GM12873 (cell line): Measurements from ENCODE around the gene SERPINA12.

Source experiments
- TF ChIP-seq, protein P1 (sequence below): IDR thresholded peaks from 2 replicates; pipeline ENCODE4 v1.5.1; 2012; ENCODE audit warnings: low read depth, mild to moderate bottlenecking, moderate library complexity, low read length, control low read depth; ENCODE audit not compliant: insufficient read depth; ENCODE audit errors: missing control alignments

SERPINA12 gene

DNA sequence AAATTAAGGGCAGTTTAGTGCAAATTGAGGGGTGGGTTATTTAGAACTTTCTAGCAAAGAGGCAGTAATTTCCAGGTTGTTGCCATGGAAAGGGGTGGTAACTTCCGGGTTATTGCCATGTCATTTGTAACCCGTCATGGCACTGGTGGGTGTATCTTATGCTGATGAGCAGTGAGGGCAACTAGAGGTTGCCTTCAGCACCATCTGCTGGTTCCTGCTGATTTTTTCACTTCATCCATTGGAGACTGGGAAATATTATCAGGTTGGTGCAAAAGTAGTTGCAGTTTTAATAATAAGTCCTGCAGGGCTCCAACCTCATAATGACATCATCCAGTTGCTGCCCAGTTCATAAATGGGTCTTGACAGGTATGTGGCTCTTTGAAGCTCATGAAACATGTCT lies 27.6 kb upstream of the SERPINA12 start:
- TF ChIP-seq, protein P1, sequence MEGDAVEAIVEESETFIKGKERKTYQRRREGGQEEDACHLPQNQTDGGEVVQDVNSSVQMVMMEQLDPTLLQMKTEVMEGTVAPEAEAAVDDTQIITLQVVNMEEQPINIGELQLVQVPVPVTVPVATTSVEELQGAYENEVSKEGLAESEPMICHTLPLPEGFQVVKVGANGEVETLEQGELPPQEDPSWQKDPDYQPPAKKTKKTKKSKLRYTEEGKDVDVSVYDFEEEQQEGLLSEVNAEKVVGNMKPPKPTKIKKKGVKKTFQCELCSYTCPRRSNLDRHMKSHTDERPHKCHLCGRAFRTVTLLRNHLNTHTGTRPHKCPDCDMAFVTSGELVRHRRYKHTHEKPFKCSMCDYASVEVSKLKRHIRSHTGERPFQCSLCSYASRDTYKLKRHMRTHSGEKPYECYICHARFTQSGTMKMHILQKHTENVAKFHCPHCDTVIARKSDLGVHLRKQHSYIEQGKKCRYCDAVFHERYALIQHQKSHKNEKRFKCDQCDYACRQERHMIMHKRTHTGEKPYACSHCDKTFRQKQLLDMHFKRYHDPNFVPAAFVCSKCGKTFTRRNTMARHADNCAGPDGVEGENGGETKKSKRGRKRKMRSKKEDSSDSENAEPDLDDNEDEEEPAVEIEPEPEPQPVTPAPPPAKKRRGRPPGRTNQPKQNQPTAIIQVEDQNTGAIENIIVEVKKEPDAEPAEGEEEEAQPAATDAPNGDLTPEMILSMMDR: peak; percentile 9

DNA sequence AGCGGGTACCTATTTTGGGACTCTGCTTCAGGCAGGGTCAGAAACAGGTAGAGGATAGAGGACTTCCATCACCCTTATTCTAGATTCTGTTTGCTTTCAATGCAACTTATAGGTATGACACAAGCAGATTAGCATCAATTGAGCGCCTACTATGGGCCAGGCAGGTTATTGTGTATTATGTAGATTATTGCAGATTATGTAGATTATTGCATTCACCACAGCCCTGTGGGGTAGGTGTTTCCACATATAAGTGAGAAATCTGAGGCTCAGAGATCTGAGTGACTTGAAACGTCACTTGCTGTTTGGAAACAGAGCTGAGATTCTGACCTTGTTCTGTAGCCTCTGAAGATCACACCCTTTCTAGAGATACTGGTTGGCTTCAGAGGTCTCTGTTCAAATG lies 26.2 kb upstream of the SERPINA12 start:
- TF ChIP-seq, protein P1: no peak

DNA sequence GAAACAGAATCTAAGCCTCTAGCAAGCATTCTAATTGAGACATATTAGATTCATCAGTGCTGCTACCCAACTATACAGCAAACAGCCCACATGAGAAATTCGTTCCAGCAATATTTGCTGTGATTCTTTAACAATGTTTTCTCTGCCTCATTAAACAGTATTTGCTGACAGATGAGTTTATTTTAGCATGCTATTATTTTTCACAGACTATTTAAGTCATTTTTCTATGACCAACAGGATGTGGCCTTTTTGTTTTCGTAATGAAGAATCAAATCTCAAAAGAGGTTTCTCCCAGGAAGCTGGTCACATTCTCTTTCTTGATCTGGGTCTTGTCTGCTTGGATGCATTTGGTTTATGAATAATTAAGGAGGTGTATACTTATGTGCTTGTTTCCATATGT lies 23.2 kb upstream of the SERPINA12 start:
- TF ChIP-seq, protein P1: no peak

DNA sequence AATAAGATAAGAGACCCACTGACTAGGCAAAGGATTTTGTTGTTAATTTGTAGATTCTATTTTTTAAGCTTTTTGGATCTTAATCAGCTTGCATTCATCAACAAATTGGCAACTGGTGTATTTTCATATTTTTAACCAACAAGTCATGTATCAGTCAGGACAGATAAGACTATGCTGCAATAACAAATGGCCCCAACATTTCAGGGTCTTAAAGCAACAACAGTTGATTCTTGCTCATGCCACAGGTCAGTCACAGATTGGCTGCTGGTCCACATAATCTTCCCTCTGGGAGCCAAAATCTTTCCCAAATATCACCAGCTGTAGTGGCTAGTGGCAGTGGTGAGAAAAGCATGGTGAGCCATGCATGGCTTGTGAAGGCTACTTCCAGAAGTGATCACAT lies 21.9 kb upstream of the SERPINA12 start:
- TF ChIP-seq, protein P1: no peak

DNA sequence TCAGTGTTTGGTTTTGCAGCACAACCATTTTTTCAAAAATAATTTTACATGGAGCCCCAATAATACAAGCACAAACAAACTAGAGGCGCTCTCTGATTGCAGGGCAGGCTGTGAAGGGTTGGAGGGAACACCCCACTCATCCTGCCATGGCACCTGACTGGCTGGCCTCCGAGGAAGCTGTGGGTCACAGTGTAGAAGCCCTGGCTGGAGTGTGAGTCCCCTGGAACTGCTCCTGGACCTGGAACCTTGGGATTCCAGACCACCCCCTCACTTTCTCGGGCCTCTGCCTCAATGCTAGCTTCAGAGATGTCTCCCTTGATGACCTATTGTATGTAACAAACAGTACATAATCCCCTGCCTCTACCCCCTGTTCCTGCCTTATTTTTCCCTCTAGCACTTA lies 14.8 kb upstream of the SERPINA12 start:
- TF ChIP-seq, protein P1: no peak

DNA sequence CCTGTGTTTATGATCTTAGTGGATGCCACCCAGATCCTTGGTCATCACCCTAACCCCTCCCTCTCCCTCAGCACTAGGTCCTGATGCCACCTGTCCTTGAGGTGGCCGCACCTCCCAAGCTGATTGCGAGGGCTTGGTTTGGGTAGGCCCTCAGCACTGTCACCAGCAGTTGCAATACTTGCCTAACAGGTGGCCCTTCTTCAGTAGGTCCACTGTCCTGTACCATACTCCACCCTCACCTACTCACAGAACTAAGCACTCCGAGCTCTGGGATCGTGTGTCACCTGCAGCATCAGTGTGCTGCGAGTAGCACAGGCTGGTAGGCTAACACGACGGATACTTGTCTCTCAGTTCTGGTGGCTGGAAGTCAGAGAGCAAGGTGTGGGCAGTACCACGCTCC lies 14.0 kb upstream of the SERPINA12 start:
- TF ChIP-seq, protein P1: no peak

DNA sequence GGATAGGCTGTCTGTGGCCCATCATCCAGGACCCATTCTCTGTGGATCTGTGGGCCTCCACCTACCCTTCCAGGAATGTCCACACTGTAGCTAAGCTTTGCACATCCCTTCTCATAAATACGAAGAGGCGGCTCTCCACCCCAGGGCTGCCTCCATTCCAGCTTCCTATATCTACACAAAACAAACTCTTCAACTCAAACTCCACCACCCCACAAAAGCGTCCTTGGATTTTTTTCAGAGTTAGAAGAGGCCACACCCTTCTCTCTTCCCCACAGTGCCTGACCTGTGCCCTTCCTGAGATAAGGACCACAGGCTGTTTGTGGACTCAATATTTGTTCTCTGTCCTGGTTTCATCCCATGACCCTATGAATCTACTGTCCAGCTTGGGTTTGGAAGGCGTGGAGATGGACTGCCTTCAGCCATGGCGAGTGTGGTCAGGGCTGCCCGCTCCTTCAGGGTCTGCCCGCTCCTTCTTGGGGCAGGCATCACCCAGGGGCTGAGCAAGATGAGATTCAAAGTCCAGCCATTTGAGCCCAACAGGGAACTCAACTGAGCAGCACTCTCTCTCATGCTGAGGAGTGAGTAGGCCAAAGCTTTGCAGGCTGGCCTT lies 13.0 kb upstream of the SERPINA12 start:
- TF ChIP-seq, protein P1: no peak
